Colonic mucosa (tissue), 4 donors: ENCODE data around the gene STXBP2. TPM values are rescaled to one million over a fixed set of nuclear protein-coding genes. Genes with fewer than 3 reads are reported as not detected.

Source experiments
- DNase-seq: peaks from one replicate; pipeline ENCODE4 v3.0.0-alpha.2; 2020
- H3K27ac ChIP-seq: fragments of 200-600 bp; one replicate; pipeline ENCODE4 v1.8.0; 2021
- H3K27me3 ChIP-seq: fragments of 200-600 bp; one replicate; pipeline ENCODE4 v1.8.0; 2021
- H3K36me3 ChIP-seq: fragments of 200-600 bp; one replicate; pipeline ENCODE4 v1.8.0; 2021
- H3K4me1 ChIP-seq: fragments of 200-600 bp; one replicate; pipeline ENCODE4 v1.8.0; 2021; ENCODE audit warnings: mild to moderate bottlenecking
- H3K4me3 ChIP-seq: fragments of 200-600 bp; one replicate; pipeline ENCODE4 v1.8.0; 2021
- H3K9ac ChIP-seq, 2 donors: one replicate each; pipeline ENCODE4 v1.7.0; 2013; ENCODE audit warnings: control low read depth in 2 of 2, low read depth in 2 of 2, low read length in 2 of 2
- H3K9me3 ChIP-seq: fragments of 200-600 bp; one replicate; pipeline ENCODE4 v1.8.0; 2021
- intact Hi-C: fragments of 100-400 bp; cut with DNase I; formaldehyde crosslinking; loops from one replicate; pipeline ENCODE4 v1.14.1; 2022
- total RNA-seq, 2 donors: library from RNA; stranded (reverse); fragmentation: NEBNext Ultra II Directional in 1 of 2; extraction: Animal tissue kit (Norgen Biotek cat#: 25700) in 1 of 2; gene quantifications; one replicate each; pipeline ENCODE4 v1.2.1, GENCODE V29; 2021
- TF ChIP-seq, protein P1 (sequence below): fragments of 200-600 bp; IDR thresholded peaks from one replicate; pipeline ENCODE4 v1.8.0; 2022; ENCODE audit warnings: antibody characterized with exemption, mild to moderate bottlenecking
- donor health status: healthy.
- donor health status: DM: no; HTN: no; CAD: no.
- donor health status: DM: no; HTN: no; CAD: no.

STXBP2 gene
- total RNA-seq, 2 donors from 2014 or later: 166 to 212 TPM

GRCh38 chr19:7603919-7604318, 33.0 kb upstream of the STXBP2 start:
- H3K27ac ChIP-seq: no peak overlapping the region
- no peak for DNase-seq
- no peak overlapping the region for H3K4me3 ChIP-seq
- H3K4me1 ChIP-seq: no peaks in the 10 kb centered on the region
- H3K9ac ChIP-seq: no peak overlapping the region
- no peaks in the 10 kb centered on the region for H3K36me3 ChIP-seq
- no peaks in the 10 kb centered on the region for H3K27me3 ChIP-seq
- H3K9me3 ChIP-seq: no peaks in the 10 kb centered on the region
- TF ChIP-seq, protein P1, sequence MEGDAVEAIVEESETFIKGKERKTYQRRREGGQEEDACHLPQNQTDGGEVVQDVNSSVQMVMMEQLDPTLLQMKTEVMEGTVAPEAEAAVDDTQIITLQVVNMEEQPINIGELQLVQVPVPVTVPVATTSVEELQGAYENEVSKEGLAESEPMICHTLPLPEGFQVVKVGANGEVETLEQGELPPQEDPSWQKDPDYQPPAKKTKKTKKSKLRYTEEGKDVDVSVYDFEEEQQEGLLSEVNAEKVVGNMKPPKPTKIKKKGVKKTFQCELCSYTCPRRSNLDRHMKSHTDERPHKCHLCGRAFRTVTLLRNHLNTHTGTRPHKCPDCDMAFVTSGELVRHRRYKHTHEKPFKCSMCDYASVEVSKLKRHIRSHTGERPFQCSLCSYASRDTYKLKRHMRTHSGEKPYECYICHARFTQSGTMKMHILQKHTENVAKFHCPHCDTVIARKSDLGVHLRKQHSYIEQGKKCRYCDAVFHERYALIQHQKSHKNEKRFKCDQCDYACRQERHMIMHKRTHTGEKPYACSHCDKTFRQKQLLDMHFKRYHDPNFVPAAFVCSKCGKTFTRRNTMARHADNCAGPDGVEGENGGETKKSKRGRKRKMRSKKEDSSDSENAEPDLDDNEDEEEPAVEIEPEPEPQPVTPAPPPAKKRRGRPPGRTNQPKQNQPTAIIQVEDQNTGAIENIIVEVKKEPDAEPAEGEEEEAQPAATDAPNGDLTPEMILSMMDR: no peak
- intact Hi-C loops: no loop called here

DNA sequence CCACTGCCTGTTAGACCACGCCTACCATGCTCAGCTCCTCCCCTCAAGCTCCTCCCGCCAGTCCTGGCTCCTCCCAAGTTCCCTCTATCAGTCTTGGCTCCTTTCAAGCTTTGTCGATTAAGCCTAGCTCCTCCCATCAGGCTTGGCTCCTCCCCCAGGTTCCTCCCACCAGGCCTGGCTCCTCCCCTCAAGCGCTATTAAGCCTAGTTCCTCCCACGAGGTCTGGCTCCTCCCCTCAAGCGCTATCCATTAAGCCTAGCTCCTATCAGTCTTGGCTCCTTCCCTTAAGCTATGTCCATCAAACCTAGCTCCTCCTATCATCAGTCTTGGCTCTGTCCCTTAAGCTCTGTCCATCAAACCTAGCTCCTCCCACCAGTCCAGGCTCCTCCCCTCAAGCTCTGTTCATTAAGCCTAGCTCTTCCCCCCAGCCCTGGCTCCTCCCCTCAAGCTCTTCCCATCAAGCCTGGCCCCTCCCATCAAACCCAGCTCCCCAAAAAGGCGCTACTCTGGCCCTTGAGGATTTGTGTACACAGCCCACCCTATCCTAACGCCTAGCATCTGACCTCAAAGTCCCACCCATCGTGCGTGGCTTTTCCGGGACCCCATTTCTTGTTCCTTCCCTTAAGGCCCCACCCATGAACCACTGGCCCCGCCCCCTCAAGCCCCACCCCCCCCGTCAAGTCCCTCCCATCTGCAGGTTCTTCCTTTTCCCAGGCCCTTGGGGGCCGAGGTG, 31.3 kb upstream of the STXBP2 start:
- no peaks in the 10 kb centered on the region for H3K27me3 ChIP-seq
- no peak overlapping the region for H3K27ac ChIP-seq
- TF ChIP-seq, protein P1: no peak
- peak; percentile 18 for DNase-seq
- no peak overlapping the region for H3K9ac ChIP-seq
- intact Hi-C loops: no loop called here
- H3K36me3 ChIP-seq: no peaks in the 10 kb centered on the region
- no peak overlapping the region for H3K4me3 ChIP-seq
- no peaks in the 10 kb centered on the region for H3K9me3 ChIP-seq
- H3K4me1 ChIP-seq: no peaks in the 10 kb centered on the region

GRCh38 chr19:7606289-7606688, 30.6 kb upstream of the STXBP2 start:
- Histone ChIP-seq H3K27ac (no peak overlapping the region), H3K4me1 (no peaks in the 10 kb centered on the region), H3K4me3 (no peak overlapping the region), H3K9ac (no peak overlapping the region), H3K9me3 (no peaks in the 10 kb centered on the region), H3K36me3 (no peaks in the 10 kb centered on the region), H3K27me3 (no peaks in the 10 kb centered on the region)
- intact Hi-C loops: no loop called here
- no peak for DNase-seq
- TF ChIP-seq, protein P1: no peak

GRCh38 chr19:7607212-7607873, 29.6 kb upstream of the STXBP2 start:
- no peaks in the 10 kb centered on the region for H3K4me1 ChIP-seq
- H3K9me3 ChIP-seq: no peaks in the 10 kb centered on the region
- DNase-seq: no peak
- intact Hi-C loops: no loop called here
- TF ChIP-seq, protein P1: no peak
- no peak overlapping the region for H3K9ac ChIP-seq
- H3K27me3 ChIP-seq: no peaks in the 10 kb centered on the region
- no peak overlapping the region for H3K27ac ChIP-seq
- no peaks in the 10 kb centered on the region for H3K36me3 ChIP-seq
- H3K4me3 ChIP-seq: no peak overlapping the region

DNA sequence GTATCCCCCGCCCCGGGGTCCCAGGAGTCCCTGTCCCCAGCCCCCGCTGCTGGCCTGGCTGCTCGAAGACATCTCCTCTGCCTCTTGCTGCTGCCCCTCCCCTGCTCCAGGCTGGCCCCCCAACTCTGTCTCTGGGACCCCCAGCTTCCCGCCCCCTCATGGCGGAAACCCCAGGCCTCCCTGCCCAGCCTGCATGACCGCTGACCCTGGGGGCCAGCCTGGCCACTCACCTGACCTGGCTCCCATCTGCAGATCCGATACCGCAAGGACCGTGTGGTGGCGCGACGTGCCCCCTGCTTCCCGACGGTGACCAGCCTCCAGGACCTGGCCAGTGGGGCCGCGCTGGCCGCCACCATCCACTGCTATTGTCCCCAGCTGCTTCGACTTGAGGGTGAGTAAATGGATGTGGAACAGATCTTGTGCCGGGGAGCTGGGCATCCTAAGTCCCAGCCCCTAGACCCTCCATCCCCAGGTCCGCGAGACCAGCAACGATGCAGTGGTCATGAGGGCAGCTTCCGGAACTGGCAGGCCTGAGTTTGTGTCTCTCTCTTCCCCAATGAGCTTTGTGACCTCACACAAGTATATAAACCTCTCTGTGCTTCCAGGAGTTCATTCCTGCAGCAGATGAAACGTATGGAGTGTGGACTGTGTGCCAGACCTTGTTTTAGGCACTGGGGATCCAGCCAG, 28.9 kb upstream of the STXBP2 start:
- Histone ChIP-seq H3K36me3 (no peaks in the 10 kb centered on the region), H3K9ac (no peak overlapping the region), H3K9me3 (no peaks in the 10 kb centered on the region), H3K27ac (no peak overlapping the region), H3K4me3 (no peak overlapping the region), H3K27me3 (no peaks in the 10 kb centered on the region), H3K4me1 (no peaks in the 10 kb centered on the region)
- TF ChIP-seq, protein P1: no peak
- intact Hi-C loops: no loop called here
- DNase-seq: no peak
